LNCaP clone FGC (cell line): ENCODE measurements around the gene PLA2G2C.
A peak's percentile ranks its signal among the peaks of the same experiment; 100 is the strongest.

Source experiments
- DNase-seq: peaks from one replicate; pipeline ENCODE4 v3.0.0-alpha.2; 2011; ENCODE audit warnings: low read depth
- H3K4me3 ChIP-seq: 2 replicates; pipeline ENCODE4 v1.5.1; 2011; ENCODE audit warnings: mild to moderate bottlenecking, low read depth, low read length, control low read depth
- TF ChIP-seq, protein P1 (sequence below): IDR thresholded peaks from 2 replicates; pipeline ENCODE4 v1.5.1; 2012; ENCODE audit warnings: mild to moderate bottlenecking; ENCODE audit not compliant: control insufficient read depth, insufficient read depth; ENCODE audit errors: extremely low read depth

PLA2G2C gene

DNA sequence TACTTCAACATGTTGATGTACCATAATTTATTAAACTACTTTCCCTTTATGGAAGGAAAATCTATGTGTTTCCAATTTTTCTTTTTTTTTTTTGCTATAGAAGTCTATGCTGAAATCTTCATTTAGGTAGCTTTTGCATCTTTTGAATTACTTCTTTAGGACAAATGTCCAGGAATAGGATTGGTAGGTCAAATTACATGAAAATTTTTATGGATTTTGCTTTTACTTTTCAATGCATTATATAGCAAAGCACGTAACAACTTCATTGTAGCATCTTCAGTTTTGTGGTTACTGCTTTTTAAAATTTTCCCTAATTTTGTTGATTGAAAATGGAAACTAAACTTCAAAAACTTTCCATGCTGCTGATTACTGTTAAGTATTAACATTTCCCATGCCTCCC, 12.0 kb upstream of the PLA2G2C start:
- DNase-seq: no peak
- TF ChIP-seq, protein P1, sequence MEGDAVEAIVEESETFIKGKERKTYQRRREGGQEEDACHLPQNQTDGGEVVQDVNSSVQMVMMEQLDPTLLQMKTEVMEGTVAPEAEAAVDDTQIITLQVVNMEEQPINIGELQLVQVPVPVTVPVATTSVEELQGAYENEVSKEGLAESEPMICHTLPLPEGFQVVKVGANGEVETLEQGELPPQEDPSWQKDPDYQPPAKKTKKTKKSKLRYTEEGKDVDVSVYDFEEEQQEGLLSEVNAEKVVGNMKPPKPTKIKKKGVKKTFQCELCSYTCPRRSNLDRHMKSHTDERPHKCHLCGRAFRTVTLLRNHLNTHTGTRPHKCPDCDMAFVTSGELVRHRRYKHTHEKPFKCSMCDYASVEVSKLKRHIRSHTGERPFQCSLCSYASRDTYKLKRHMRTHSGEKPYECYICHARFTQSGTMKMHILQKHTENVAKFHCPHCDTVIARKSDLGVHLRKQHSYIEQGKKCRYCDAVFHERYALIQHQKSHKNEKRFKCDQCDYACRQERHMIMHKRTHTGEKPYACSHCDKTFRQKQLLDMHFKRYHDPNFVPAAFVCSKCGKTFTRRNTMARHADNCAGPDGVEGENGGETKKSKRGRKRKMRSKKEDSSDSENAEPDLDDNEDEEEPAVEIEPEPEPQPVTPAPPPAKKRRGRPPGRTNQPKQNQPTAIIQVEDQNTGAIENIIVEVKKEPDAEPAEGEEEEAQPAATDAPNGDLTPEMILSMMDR: no peak
- H3K4me3 ChIP-seq: no peak overlapping the region

DNA sequence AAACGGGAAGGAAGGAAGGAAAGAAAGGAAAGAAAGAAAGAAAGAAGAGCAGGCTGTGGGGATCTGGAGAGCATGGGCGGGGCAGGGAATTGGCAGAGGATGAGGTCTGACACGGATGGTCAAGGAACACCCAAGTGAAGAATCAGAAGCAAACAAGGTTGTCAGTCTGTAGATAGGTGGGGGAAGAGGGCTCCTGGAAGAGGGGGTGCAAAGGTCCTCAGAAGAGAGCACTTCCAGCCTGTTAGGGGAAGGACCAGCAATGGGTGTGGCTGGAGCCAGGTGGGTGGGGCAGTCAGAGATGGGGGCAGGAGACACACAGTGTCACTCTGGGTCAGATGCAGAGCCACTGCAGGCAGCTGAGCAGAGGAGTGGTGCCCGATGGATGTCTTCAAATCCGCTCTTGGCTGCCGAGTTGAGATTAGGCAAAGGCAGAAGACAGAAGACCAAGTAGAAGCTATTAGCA, 11.0 kb upstream of the PLA2G2C start:
- TF ChIP-seq, protein P1: no peak
- no peak overlapping the region for H3K4me3 ChIP-seq
- DNase-seq: no peak

DNA sequence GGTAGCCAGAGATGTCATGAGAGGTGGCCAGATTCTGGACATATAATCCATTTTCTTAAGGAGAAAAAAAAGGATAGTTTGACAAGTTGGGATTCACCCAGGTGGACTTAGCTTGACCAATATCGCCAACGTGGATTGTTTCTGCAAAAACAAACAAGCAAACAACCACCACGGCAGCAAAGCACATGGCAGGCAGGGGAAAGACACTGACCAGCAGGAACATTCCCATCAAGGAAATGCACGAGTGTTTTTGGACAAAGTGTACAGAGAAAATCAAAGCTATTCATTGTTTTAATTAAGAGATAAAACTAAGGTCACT, 9.1 kb upstream of the PLA2G2C start:
- no peak for DNase-seq
- no peak overlapping the region for H3K4me3 ChIP-seq
- TF ChIP-seq, protein P1: no peak

DNA sequence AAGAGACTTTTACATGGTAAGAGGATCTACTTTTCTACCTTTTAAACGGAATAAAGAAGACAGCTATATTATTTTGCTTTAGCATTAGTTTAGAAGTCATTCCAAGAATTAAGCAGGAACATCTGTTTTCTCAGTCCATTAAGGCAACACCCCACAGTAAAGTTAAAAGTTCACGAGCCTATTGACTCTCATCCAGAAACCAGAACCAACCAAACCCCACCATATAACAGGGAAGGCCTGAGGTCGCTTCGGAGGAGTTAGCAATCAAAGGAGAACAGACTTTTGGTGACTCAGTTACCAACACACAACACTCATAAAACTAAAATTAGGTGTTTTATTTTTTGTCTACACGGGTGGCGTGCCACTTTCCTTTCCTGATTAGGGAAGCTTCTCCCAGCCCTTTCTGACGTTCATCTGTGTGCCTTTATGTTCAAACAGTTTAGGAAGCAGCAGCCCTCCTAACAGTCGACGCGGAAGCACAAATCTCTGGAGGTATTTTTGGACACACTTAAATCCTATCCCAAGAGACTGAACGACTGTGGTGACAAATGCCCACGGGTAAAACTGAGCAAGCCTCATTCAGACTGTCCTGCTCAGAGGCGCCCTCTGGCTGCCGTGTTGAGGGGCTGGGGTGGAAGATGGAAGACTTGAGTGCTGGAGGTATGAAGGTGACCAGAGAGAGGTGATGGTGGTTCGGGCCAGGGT, 8.6 kb upstream of the PLA2G2C start:
- TF ChIP-seq, protein P1: peak; percentile 61
- no peak for DNase-seq
- H3K4me3 ChIP-seq: no peak overlapping the region

DNA sequence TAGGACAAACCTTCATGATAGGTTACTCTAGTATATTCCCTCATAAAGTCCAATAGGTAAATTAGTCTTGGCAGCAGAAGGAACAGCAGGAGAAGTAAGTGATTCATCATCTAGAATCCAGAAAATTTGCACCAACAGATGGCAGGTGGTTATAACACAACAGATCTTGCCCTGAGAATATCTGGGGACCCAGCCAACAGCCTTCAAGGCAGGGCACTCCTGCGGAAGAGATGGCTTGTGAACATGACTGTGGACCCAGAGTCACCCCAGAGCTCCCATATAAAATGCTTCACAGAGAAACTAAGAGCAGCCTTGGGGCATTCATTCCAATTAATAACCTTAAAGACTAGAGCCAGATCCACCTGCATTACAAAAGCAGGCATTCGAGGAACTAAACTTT, 7.9 kb upstream of the PLA2G2C start:
- TF ChIP-seq, protein P1: no peak
- DNase-seq: no peak

DNA sequence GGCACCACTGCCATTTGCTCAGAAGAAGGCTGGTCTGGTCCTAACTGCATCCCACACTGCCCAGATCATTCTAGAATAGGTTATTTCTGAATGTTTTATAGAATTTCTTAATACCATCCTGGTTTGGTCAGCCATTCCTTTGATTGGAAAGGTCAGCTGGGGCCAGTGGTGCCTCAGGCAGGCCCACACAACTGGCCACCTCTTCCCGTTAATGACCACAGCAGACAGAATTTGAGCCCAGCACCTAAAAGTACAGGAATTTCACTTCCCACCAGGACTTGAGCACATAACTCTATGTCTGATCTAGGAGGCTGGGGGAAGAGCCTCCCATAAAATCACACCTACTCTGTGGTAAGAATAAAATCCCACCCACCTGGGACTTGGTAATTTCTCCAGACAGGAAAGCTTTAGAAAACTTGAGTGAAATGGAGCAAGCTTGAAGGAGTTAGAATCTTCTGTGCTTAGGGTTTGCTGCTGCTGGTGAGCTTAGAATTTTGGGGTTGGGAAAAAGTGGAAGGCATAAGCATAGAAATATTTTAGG, 6.6 kb upstream of the PLA2G2C start:
- H3K4me3 ChIP-seq: no peak overlapping the region
- TF ChIP-seq, protein P1: no peak
- DNase-seq: no peak

More for the DNA sequence above, 7.9 kb upstream of the PLA2G2C start:
- no peak overlapping the region for H3K4me3 ChIP-seq

DNA sequence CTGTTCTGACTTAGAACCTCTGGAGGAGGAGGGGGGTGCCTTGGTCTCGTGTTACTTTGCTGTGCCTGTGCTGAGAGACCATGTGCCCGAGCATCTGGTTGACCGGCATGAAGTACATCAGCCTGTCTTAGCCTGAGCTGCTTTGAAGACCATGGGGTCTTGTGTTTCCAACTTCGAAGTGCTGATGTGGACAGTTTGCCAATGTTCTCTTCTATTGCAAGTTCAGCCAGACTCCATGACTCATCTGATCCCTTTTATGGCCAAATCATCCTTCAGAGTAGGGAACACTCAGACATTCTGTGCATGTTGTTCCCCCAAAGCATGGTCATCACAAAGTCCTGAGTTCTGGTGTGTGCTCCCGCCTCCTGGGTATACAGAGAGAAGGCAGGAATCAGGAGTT, 6.0 kb upstream of the PLA2G2C start:
- TF ChIP-seq, protein P1: no peak

More for the DNA sequence above, 6.0 kb upstream of the PLA2G2C start:
- no peak overlapping the region for H3K4me3 ChIP-seq
- DNase-seq: no peak
